Measurements from ENCODE around the gene ZNF385B.

The ZNF385B gene

DNA sequence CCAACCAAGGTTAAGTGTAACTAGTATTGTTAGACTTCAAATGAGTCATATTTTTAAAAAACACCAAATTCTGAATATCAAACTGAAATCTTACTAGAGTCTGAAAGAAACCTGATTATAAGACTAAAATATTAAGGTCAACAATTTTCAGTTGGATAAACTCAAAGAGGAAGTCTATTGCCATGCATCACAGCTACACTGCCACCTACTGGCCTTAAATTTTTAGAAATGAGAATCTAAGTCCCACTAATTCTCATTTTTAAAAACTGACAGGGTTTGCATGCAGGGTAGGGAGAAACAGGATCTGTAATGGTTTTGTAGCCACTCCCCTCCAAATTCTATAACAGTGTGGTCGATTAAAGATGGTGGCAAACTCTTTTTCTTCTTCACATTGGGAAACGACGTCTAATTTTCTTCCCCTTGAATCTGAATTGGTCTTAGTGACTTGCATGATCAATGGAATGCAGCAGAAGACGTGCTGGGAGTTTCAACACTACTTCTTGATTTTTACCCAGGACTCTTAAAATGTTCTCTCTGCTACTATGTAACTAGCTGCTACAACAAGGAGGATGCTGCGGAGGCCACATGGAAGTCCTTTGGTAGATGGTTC lies 420.7 kb downstream of the ZNF385B start:
- DNase-seq (ENCODE audit: low spot score): peak; percentile 44

- no peak for DNase-seq (ENCODE audit: low spot score)
Observed at GRCh38 chr2:179438654-179439053, 422.8 kb downstream of the ZNF385B start.

- no peak for DNase-seq (ENCODE audit: low spot score)
Observed at GRCh38 chr2:179437430-179437829, 424.0 kb downstream of the ZNF385B start.

DNA sequence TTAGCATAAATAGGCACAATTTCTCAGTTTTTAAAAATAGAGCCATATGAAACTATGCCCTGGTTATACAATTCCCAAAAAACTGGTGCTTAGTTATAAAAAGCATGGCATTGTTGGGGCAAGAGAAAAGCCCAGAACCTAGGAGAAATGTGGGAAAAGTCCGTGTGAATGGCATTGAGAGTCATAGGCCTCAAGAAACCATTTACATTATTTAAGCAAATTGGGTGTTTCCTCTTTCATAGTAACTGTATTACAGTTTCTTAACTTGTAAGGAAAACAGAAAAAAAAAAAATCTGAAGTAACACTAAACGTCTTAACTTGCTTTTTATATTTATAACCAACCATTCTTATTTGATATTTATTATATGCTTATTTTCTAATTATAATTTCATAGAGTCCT lies 425.8 kb downstream of the ZNF385B start:
- DNase-seq (ENCODE audit: low spot score): no peak

DNA sequence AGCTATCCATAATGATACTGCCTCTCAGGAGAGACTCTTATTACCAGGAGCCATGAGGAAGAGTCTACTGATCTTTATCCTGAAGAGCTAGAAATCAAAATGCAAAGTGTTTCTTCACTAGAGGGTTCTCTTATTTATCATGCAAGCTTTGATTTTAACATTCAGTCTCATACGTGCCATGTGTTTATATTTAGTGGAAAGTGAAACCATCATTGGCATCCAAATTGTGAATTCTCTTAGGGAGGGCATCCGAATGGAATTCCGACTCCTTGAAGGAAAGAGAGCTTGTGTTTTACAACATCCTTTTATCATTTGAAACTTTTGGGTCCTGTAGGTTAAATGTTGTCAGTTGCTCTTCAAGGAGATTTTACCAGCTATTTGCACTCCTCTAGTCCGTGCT lies 426.4 kb downstream of the ZNF385B start:
- no peak for DNase-seq (ENCODE audit: low spot score)

DNA sequence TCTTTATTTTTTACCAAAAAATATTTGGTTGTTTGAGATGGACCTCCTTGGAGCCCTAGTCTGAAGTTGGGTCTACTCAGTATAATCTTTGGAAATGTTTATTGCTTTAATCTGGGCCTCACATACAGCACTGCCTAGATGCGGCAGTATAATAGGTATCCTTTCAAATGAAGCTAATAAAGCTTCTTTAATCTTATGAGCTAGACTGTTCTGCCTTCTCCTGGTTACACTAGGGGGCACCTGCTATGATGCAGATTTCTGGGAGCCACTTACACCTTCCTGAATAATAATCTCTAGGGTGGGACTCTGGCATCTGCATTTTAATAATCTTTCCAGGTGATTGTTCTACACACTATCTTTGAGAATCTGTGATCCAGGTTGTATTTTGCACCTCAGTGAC lies 427.1 kb downstream of the ZNF385B start:
- DNase-seq (ENCODE audit: low spot score): no peak

DNA sequence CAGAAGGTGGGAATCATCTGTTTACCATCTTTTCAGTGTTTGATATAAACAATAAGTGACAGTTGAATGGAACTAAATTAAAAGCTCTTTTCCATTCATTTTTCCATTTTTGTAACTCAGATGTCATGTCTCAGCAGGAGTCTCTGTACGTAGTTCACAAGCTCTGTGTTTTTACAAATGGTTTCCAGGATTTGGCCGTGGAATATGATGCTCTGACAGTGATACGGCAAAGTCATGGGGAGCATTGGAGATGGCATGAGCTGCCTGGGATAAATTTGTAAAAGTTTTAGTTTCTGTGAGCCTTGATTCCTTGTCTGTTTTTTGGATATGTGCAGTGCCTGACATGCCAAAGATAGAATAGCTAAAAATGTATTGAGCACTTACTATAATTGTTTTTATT lies 428.7 kb downstream of the ZNF385B start:
- DNase-seq (ENCODE audit: low spot score): no peak

DNA sequence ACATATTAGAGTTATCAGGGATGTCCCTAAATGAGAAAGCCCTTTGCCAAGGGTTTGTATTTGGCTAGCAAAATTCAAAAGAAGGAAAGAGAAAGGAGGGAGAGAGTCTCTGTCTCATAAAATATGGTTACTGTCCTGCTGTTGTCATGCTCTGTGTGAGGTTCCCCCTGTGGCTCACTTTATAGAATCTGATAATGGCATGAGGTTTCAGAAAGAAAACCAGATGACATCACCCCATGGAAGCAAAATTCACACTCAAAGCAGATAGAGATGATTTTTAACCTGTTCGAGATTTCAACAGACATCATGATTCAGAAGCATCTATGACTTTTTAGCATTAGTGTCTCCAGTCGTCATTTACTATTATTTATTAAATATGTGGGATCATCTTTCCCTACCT lies 431.8 kb downstream of the ZNF385B start:
- no peak for DNase-seq (ENCODE audit: low spot score)

DNA sequence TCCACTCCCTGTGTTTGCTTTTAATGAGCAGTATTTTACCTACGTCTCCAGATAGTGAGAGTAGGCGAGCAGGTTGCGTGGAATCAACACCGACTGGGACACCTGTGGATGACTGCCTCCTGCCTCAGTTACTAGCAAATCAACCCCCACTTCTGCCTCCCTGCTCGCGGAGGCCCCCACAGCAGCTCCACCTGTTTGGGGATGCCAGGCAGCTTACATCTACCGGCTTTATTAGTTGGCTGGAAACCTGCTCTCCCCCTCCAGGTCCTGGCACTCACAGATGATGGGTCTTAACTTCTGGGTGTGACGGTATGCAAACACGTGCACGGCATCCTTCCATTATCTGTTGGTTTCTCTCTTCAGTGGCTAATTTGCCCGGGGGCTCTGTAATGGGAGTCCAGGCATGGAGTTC lies 432.3 kb downstream of the ZNF385B start:
- DNase-seq (ENCODE audit: low spot score): no peak

DNA sequence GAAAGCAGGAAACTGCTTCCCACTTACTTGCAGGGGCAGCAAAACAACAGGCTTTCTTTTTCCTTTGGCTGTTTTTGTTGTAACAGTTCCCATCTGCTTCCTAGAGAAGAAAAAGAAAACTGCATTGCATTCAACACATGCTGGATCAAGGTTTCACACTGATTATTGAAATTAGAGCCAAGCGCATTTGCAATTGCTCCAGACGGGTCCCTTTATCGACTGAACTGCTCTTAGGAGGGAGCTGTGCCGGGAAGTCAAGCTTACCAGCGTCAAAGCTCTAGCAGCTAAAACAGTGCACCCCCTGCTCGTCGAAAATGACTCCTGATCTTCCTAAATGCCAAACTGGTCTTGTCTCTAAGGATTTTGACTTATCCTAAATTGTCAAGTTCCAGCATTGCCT lies 432.8 kb downstream of the ZNF385B start:
- DNase-seq (ENCODE audit: low spot score): no peak

DNA sequence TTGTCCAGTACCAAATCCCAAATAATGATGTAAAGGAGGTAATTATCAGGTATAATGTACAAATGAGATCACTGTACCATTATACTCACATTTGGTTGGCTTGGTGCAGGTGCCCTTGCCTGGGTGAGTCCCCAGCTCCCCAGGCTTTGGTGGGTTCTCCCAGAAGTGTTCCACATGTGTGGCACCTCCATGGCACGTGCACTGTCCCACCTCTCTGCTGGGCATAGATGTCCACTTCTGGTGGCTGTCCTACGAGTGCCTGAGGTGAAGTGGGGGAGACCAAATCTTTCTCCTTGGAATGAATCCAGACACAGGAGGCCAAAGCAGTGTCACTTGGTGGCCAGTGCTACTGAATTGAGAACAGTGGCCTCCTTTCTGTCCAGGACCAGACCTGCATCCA lies 434.3 kb downstream of the ZNF385B start:
- no peak for DNase-seq (ENCODE audit: low spot score)

GRCh38 chr2:179424571-179424970 lies 436.8 kb downstream of the ZNF385B start:
- no peak for DNase-seq (ENCODE audit: low spot score)

- DNase-seq (ENCODE audit: low spot score): peak; percentile 69
Observed at GRCh38 chr2:179422037-179422643, 439.3 kb downstream of the ZNF385B start.

DNA sequence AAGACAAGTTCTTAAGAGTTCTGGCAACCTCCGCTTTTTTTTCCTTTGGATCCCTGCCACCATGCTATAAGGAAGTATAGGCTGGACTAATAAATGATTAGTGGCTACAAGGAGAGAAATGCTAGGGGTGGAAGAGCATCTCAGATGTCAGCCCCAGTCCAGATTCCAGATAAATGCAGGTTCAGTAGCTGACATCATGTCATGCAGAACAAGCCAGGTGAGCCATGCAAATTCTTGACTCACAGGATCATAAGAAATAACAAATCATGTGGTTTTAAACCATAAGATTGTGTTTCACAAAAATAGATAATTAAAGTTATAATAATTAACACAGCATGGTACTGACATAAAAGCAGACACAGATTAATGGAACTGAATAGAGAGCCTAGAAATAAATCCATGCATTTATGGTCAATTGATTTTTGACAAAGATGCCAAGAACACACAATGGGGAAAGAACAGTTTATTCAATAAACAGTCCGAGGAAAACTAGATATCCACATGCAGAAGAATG lies 443.9 kb downstream of the ZNF385B start:
- DNase-seq (ENCODE audit: low spot score): no peak

GRCh38 chr2:179412112-179412511 lies 449.3 kb downstream of the ZNF385B start:
- no peak for DNase-seq (ENCODE audit: low spot score)

GRCh38 chr2:179410552-179411356 lies 450.7 kb downstream of the ZNF385B start:
- peak; percentile 59 for DNase-seq (ENCODE audit: low spot score)

DNA sequence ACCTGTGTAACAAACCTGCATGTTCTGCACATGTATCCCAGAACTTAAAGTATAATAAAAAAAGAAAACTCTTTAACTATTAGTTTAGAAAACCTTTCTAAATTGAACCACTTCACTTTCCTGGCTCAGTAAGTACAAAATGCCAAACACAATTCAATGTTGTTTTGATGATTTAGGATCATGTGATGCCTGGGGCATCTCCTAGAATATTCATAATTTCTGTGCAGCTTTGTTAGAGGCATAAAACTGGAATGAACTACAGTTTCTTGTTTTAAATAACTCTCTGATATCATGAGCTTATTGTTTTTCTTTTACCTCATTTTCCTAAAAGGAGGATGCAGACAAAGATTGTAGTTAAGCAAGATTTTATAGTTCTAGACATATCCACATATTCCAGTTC lies 457.8 kb downstream of the ZNF385B start:
- no peak for DNase-seq (ENCODE audit: low spot score)

GRCh38 chr2:179393481-179393880 lies 467.9 kb downstream of the ZNF385B start:
- no peak for DNase-seq (ENCODE audit: low spot score)
